ENCODE measurements around the gene COL6A3. TPM values are rescaled to one million over a fixed set of nuclear protein-coding genes. Genes with fewer than 3 reads are reported as not detected.

Gene COL6A3
- polyA plus RNA-seq, 1 donor (not counting 4 experiments of a cell fraction or from before 2014, with no cell fraction given): not detected

GRCh38 chr2:237361194-237362004 is 52.6 kb downstream of the COL6A3 start:
- no peak overlapping the region for H3K27ac ChIP-seq (ENCODE audit: control insufficient read depth, insufficient read depth, low read length)
- TF ChIP-seq CTCF (optimal IDR thresholded peaks at IDR 0.05 in 1 of 3, IDR thresholded peaks at IDR 0.05 in 1 of 3, conservative IDR thresholded peaks at IDR 0.05 in 1 of 3; ENCODE audit: extremely low read depth in 1 of 3, insufficient read depth in 2 of 3, low read length in 3 of 3) (no peak), EZH2 (IDR thresholded peaks at IDR 0.05; ENCODE audit: low read length) (no peak)
- H3K27me3 ChIP-seq (ENCODE audit: control insufficient read depth, extremely low read depth, insufficient read depth, low read length): peaks cover 47% of the 10 kb centered on the region
- no peak overlapping the region for H2AFZ ChIP-seq (ENCODE audit: control insufficient read depth, low read length)
- FAIRE-seq (no peak), DNase-seq (ENCODE audit: low read depth, low spot score) (no peak)
- no peaks in the 10 kb centered on the region for H3K36me3 ChIP-seq (ENCODE audit: control insufficient read depth in 2 of 2, extremely low read depth in 1 of 2, insufficient read depth in 2 of 2, low read length in 2 of 2)
- H3K4me1 ChIP-seq (ENCODE audit: control insufficient read depth, extremely low read depth, insufficient read depth, low read length): no peaks in the 10 kb centered on the region
- H3K4me3 ChIP-seq (ENCODE audit: control insufficient read depth in 2 of 3, extremely low read depth in 1 of 3, insufficient read depth in 2 of 3, low read depth in 1 of 3, low read length in 3 of 3): no peak overlapping the region
- H3K9me3 ChIP-seq (ENCODE audit: control insufficient read depth, low read depth, low read length): no peaks in the 10 kb centered on the region
- H3K4me2 ChIP-seq (ENCODE audit: control insufficient read depth, extremely low read depth, insufficient read depth, low read depth, low read length): no peak overlapping the region
- no peaks in the 10 kb centered on the region for H3K9me1 ChIP-seq (ENCODE audit: control insufficient read depth, extremely low read depth, insufficient read depth, low read length)
- no peak overlapping the region for H3K9ac ChIP-seq (ENCODE audit: control insufficient read depth, extremely low read depth, insufficient read depth, low read length)
- no peaks in the 10 kb centered on the region for H3K79me2 ChIP-seq (ENCODE audit: control insufficient read depth, insufficient read depth, low read length)
- no peaks in the 10 kb centered on the region for H4K20me1 ChIP-seq (ENCODE audit: control insufficient read depth, extremely low read depth, insufficient read depth, low read length)
- dilution Hi-C loops (cut with MboI; ENCODE audit: extremely low pct_ligation_motif_present, low sequenced_read_pairs): no loop called here

DNA sequence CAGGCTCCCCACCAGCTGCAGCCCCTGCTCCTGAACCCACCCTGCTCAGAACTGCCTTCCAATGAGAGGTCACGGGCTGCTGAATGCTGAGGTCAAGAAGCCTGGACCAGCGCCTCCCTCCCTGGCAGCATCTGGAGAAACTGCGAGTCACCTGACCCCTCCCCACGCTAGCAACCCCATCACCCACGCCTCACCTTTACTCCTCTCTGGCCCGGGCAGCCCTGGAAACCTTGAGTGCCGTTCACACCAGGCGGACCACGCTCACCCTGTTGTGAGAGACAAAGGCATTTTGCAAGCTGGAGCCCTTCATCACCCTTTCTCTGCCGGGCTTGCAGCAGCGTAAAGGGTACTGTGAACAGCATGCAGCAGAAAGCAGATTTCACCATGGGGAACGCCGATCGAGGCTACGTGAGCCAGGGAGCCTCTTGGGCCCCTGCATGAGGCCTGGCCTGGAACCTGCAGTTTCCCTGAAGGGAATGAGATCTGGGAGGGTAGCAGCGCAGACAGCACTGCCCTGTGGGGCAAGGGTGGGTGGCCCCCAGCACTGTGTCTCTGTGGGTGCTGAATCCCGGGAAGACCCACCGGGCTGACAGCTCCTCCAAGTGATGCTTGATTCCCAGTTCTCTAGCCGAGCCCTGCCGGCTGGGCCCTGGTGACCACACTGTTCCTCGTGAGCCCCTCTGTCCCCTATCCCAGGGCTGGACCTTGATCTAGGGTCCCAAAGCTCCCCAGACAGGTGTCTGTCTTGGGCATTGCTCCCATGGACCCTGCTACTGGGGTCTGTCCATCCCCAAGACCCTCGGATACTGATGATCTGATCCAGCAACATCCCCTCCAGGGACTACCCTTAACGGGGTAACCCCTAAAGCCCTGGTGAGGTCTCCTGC is 53.8 kb downstream of the COL6A3 start:
- dilution Hi-C loops (cut with MboI; ENCODE audit: extremely low pct_ligation_motif_present, low sequenced_read_pairs): no loop called here
- no peak overlapping the region for H3K27ac ChIP-seq (ENCODE audit: control insufficient read depth, insufficient read depth, low read length)
- TF ChIP-seq EZH2 (IDR thresholded peaks at IDR 0.05; ENCODE audit: low read length): no peak
- no peak for TF ChIP-seq CTCF (optimal IDR thresholded peaks at IDR 0.05 in 1 of 3, IDR thresholded peaks at IDR 0.05 in 1 of 3, conservative IDR thresholded peaks at IDR 0.05 in 1 of 3; ENCODE audit: extremely low read depth in 1 of 3, insufficient read depth in 2 of 3, low read length in 3 of 3)
- no peaks in the 10 kb centered on the region for H3K79me2 ChIP-seq (ENCODE audit: control insufficient read depth, insufficient read depth, low read length)
- no peaks in the 10 kb centered on the region for H3K9me1 ChIP-seq (ENCODE audit: control insufficient read depth, extremely low read depth, insufficient read depth, low read length)
- no peak overlapping the region for H3K9ac ChIP-seq (ENCODE audit: control insufficient read depth, extremely low read depth, insufficient read depth, low read length)
- peaks cover 5% of the 10 kb centered on the region for H3K4me1 ChIP-seq (ENCODE audit: control insufficient read depth, extremely low read depth, insufficient read depth, low read length)
- H3K4me3 ChIP-seq (ENCODE audit: control insufficient read depth in 2 of 3, extremely low read depth in 1 of 3, insufficient read depth in 2 of 3, low read depth in 1 of 3, low read length in 3 of 3): no peak overlapping the region
- H3K27me3 ChIP-seq (ENCODE audit: control insufficient read depth, extremely low read depth, insufficient read depth, low read length): peaks cover 44% of the 10 kb centered on the region
- no peaks in the 10 kb centered on the region for H3K9me3 ChIP-seq (ENCODE audit: control insufficient read depth, low read depth, low read length)
- no peak overlapping the region for H2AFZ ChIP-seq (ENCODE audit: control insufficient read depth, low read length)
- no peak overlapping the region for H3K4me2 ChIP-seq (ENCODE audit: control insufficient read depth, extremely low read depth, insufficient read depth, low read depth, low read length)
- H4K20me1 ChIP-seq (ENCODE audit: control insufficient read depth, extremely low read depth, insufficient read depth, low read length): no peaks in the 10 kb centered on the region
- DNase-seq (ENCODE audit: low read depth, low spot score): no peak
- FAIRE-seq: no peak
- no peaks in the 10 kb centered on the region for H3K36me3 ChIP-seq (ENCODE audit: control insufficient read depth in 2 of 2, extremely low read depth in 1 of 2, insufficient read depth in 2 of 2, low read length in 2 of 2)
